ENCODE measurements around the gene KRT14. TPM values are rescaled to one million over a fixed set of nuclear protein-coding genes. Genes with fewer than 3 reads are reported as not detected.
"Not testable (repeated sequence)": the region's sequence is repeated elsewhere in the genome, so short reads cannot be mapped to it uniquely, and the experiment has no call there.

Gene KRT14
- total RNA-seq, 2 experiments from 2014 or later: not detected

GRCh38 chr17:41619036-41619926 is 32.6 kb upstream of the KRT14 start:
- no peaks in the 10 kb centered on the region for H3K36me3 Mint-ChIP-seq
- CTCF ChIA-PET: no interaction called here
- H3K4me3 Mint-ChIP-seq: no peak overlapping the region
- no peaks in the 10 kb centered on the region for H3K4me1 Mint-ChIP-seq
- ATAC-seq (no peak), DNase-seq (no peak)
- no peaks in the 10 kb centered on the region for H3K27me3 Mint-ChIP-seq
- no peaks in the 10 kb centered on the region for H3K9me3 Mint-ChIP-seq (ENCODE audit: low read depth)
- no peak overlapping the region for H3K27ac Mint-ChIP-seq

GRCh38 chr17:41618341-41619035 is 31.8 kb upstream of the KRT14 start:
- ATAC-seq: no peak
- no peak for DNase-seq
- no peaks in the 10 kb centered on the region for H3K9me3 Mint-ChIP-seq (ENCODE audit: low read depth)
- no peaks in the 10 kb centered on the region for H3K36me3 Mint-ChIP-seq
- CTCF ChIA-PET: no interaction called here
- H3K4me3 Mint-ChIP-seq: no peak overlapping the region
- no peak overlapping the region for H3K27ac Mint-ChIP-seq
- H3K27me3 Mint-ChIP-seq: no peaks in the 10 kb centered on the region
- H3K4me1 Mint-ChIP-seq: no peaks in the 10 kb centered on the region

- Mint-ChIP-seq H3K27ac (no peak overlapping the region), H3K36me3 (no peaks in the 10 kb centered on the region), H3K4me3 (no peak overlapping the region), H3K27me3 (no peaks in the 10 kb centered on the region), H3K9me3 (ENCODE audit: low read depth) (no peaks in the 10 kb centered on the region), H3K4me1 (no peaks in the 10 kb centered on the region)
- ATAC-seq: no peak
- CTCF ChIA-PET: no interaction called here
- no peak for DNase-seq
Measured at GRCh38 chr17:41617698-41618097, 31.0 kb upstream of the KRT14 start.

GRCh38 chr17:41617136-41617535 is 30.4 kb upstream of the KRT14 start:
- Mint-ChIP-seq H3K4me1 (no peaks in the 10 kb centered on the region), H3K27me3 (no peaks in the 10 kb centered on the region), H3K9me3 (ENCODE audit: low read depth) (no peaks in the 10 kb centered on the region), H3K27ac (no peak overlapping the region), H3K36me3 (no peaks in the 10 kb centered on the region), H3K4me3 (no peak overlapping the region)
- CTCF ChIA-PET: no interaction called here
- no peak for ATAC-seq
- no peak for DNase-seq

GRCh38 chr17:41616486-41616885 is 29.8 kb upstream of the KRT14 start:
- CTCF ChIA-PET: interaction anchor here (0.7 kb wide), 1 partner anchor 32 kb away, joined by 3 read pairs; no protein-coding TSS in a partner anchor
- H3K36me3 Mint-ChIP-seq; H3K4me1 Mint-ChIP-seq; DNase-seq; H3K27ac Mint-ChIP-seq; H3K9me3 Mint-ChIP-seq (ENCODE audit: low read depth); ATAC-seq; H3K4me3 Mint-ChIP-seq; H3K27me3 Mint-ChIP-seq: not testable (repeated sequence)

GRCh38 chr17:41615454-41615853 is 28.8 kb upstream of the KRT14 start:
- Mint-ChIP-seq H3K36me3 (no peaks in the 10 kb centered on the region), H3K4me3 (no peak overlapping the region), H3K4me1 (no peaks in the 10 kb centered on the region), H3K9me3 (ENCODE audit: low read depth) (no peaks in the 10 kb centered on the region), H3K27ac (no peak overlapping the region), H3K27me3 (no peaks in the 10 kb centered on the region)
- no peak for DNase-seq
- CTCF ChIA-PET: no interaction called here
- ATAC-seq: no peak

- DNase-seq; CTCF ChIA-PET; H3K4me1 Mint-ChIP-seq; H3K36me3 Mint-ChIP-seq; H3K9me3 Mint-ChIP-seq (ENCODE audit: low read depth); H3K27ac Mint-ChIP-seq; H3K4me3 Mint-ChIP-seq; H3K27me3 Mint-ChIP-seq; ATAC-seq: not testable (repeated sequence)
Measured at GRCh38 chr17:41614767-41615166, 28.1 kb upstream of the KRT14 start.

GRCh38 chr17:41614098-41614497 is 27.4 kb upstream of the KRT14 start:
- Mint-ChIP-seq H3K27me3 (peaks cover 5% of the 10 kb centered on the region), H3K4me1 (no peaks in the 10 kb centered on the region), H3K9me3 (ENCODE audit: low read depth) (no peaks in the 10 kb centered on the region), H3K27ac (no peak overlapping the region), H3K36me3 (no peaks in the 10 kb centered on the region), H3K4me3 (no peak overlapping the region)
- CTCF ChIA-PET: no interaction called here
- DNase-seq (no peak), ATAC-seq (no peak)

GRCh38 chr17:41613277-41614082 is 26.8 kb upstream of the KRT14 start:
- CTCF ChIA-PET: no interaction called here
- H3K9me3 Mint-ChIP-seq (ENCODE audit: low read depth): no peaks in the 10 kb centered on the region
- ATAC-seq (no peak), DNase-seq (no peak)
- H3K4me3 Mint-ChIP-seq: no peak overlapping the region
- H3K4me1 Mint-ChIP-seq: no peaks in the 10 kb centered on the region
- H3K36me3 Mint-ChIP-seq: no peaks in the 10 kb centered on the region
- peaks cover 9% of the 10 kb centered on the region for H3K27me3 Mint-ChIP-seq
- no peak overlapping the region for H3K27ac Mint-ChIP-seq

- not testable (repeated sequence) for ATAC-seq; H3K36me3 Mint-ChIP-seq; H3K9me3 Mint-ChIP-seq (ENCODE audit: low read depth); H3K4me1 Mint-ChIP-seq; DNase-seq; H3K27ac Mint-ChIP-seq; H3K4me3 Mint-ChIP-seq
- CTCF ChIA-PET: interaction anchor here (1.2 kb wide), 1 partner anchor 36 kb away, joined by 3 read pairs; no protein-coding TSS in a partner anchor
- peaks cover 11% of the 10 kb centered on the region for H3K27me3 Mint-ChIP-seq
Measured at GRCh38 chr17:41612376-41613160, 25.9 kb upstream of the KRT14 start, which contains the start of gene KRT16. Gene KRT16, minus strand, starts transcription at chr17:41612767. Its CDS starts 79 bp downstream, at chr17:41612688.

- Mint-ChIP-seq H3K27ac (no peak overlapping the region), H3K4me3 (no peak overlapping the region), H3K4me1 (no peaks in the 10 kb centered on the region), H3K27me3 (peaks cover 17% of the 10 kb centered on the region), H3K9me3 (ENCODE audit: low read depth) (peaks cover 11% of the 10 kb centered on the region), H3K36me3 (peaks cover 9% of the 10 kb centered on the region)
- CTCF ChIA-PET: interaction anchor here (1.2 kb wide), 1 partner anchor 37 kb away, joined by 3 read pairs; no protein-coding TSS in a partner anchor
- no peak for DNase-seq
- no peak for ATAC-seq
Measured at GRCh38 chr17:41610965-41611640, 24.4 kb upstream of the KRT14 start.

- Mint-ChIP-seq H3K9me3 (ENCODE audit: low read depth) (peaks cover 11% of the 10 kb centered on the region), H3K27me3 (peaks cover 17% of the 10 kb centered on the region)
- DNase-seq, H3K4me3 Mint-ChIP-seq, H3K27ac Mint-ChIP-seq, CTCF ChIA-PET, H3K36me3 Mint-ChIP-seq, ATAC-seq, H3K4me1 Mint-ChIP-seq: not testable (repeated sequence)
Measured at GRCh38 chr17:41610061-41610517, 23.4 kb upstream of the KRT14 start.
